ENCODE measurements around the gene ATP6V0B. TPM values are rescaled to one million over a fixed set of nuclear protein-coding genes. Genes with fewer than 3 reads are reported as not detected.

ATP6V0B gene
- total and polyA plus RNA-seq, 2 of the 13 experiments (the other 11 are each of a cell fraction or from before 2014, with no cell fraction given), result 157 to 161 TPM

- in situ Hi-C loops (cut with HindIII; ENCODE audit: extremely low pct_ligation_motif_present, low pct_unique_long_range_greater_than_20kb) (no loop called here), intact Hi-C loops (cut with micrococcal nuclease; ENCODE audit: unreplicated experiment) (no loop called here)
- no peak overlapping the region for H3K4me2 ChIP-seq (ENCODE audit: low read depth, low read length)
- no peak overlapping the region for H3K27ac ChIP-seq (ENCODE audit: extremely low read length, insufficient read depth, low read length)
- no peaks in the 10 kb centered on the region for H3K9me3 ChIP-seq (ENCODE audit: low read length)
- no peak overlapping the region for H2AFZ ChIP-seq (ENCODE audit: low read length)
- no peaks in the 10 kb centered on the region for H3K4me1 ChIP-seq (ENCODE audit: insufficient read depth, low read length)
- no TSS peak for BruUV-seq (replicated peaks)
- no peak overlapping the region for H3K4me3 ChIP-seq (replicated peaks in 1 of 3; ENCODE audit: insufficient read depth in 1 of 3, low read depth in 2 of 3, low read length in 3 of 3)
- H3K36me3 ChIP-seq (replicated peaks in 1 of 2; ENCODE audit: control insufficient read depth in 1 of 2, insufficient read depth in 2 of 2, low read length in 2 of 2), result peaks cover 7 to 25% of the 10 kb centered on the region in 2 experiments; a peak in 4 of 5 replicates
- H3K79me2 ChIP-seq (ENCODE audit: insufficient read depth, low read length), result no peaks in the 10 kb centered on the region
- H3K9ac ChIP-seq (ENCODE audit: insufficient read depth, low read depth, low read length), result no peak overlapping the region
- POLR2A ChIA-PET, result no interaction called here
- no peak for FAIRE-seq
- no peak for ATAC-seq
- no peak for DNase-seq (ENCODE audit: low spot score)
- CTCF ChIA-PET (ENCODE audit: low intra/inter-chr PET ratio, low total read pairs), result no interaction called here
- no peak for TF ChIP-seq FOXM1 (CRISPR knock-in tag; IDR thresholded peaks at IDR 0.05)
- no peak for TF ChIP-seq SALL2 (CRISPR knock-in tag; IDR thresholded peaks at IDR 0.05)
- TF ChIP-seq MLX (CRISPR knock-in tag; IDR thresholded peaks at IDR 0.05), result no peak
- no peak for TF ChIP-seq NONO (IDR thresholded peaks at IDR 0.05)
- no peak for TF ChIP-seq NONO (CRISPR knock-in tag; conservative IDR thresholded peaks at IDR 0.05)
- TF ChIP-seq, protein P1, sequence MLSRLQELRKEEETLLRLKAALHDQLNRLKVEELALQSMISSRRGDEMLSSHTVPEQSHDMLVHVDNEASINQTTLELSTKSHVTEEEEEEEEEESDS (CRISPR knock-in tag; IDR thresholded peaks at IDR 0.05; ENCODE audit: borderline replicate concordance), result no peak
- TF ChIP-seq XBP1 (CRISPR knock-in tag; IDR thresholded peaks at IDR 0.05), result no peak
- no peak for TF ChIP-seq ZNF703 (CRISPR knock-in tag; IDR thresholded peaks at IDR 0.05; ENCODE audit: borderline replicate concordance)
- no peaks in the 10 kb centered on the region for H3K27me3 ChIP-seq (ENCODE audit: control insufficient read depth in 1 of 2, insufficient read depth in 2 of 2, low read length in 2 of 2)
- 95% methylated on average over 5 of the region's 8 CpGs for WGBS (ENCODE audit: low lambda C conversion rate)
- H4K20me1 ChIP-seq (ENCODE audit: insufficient read depth, low read length), result no peaks in the 10 kb centered on the region
These were observed 14.0 kb upstream of the ATP6V0B start for GRCh38 chr1:43960798-43961197.

DNA sequence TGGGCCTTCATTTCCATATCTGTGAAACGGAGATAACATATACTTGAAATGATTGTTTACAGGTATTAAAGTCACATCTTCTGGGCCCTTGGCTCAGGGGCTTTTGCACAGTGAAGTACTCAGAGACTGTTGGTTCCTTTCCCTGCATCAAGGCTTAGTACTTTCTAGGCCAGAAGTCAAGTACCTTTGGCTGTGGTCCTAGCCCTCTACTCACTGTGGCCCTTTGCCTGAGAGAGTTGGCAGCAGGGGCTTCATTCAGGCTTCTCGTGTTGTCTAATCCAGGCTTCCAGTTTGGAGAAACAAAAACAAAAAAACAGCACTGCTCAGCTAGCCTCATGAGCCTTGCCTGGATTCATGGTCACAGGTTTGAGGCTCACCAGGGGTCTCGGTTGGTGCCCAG is 13.1 kb upstream of the ATP6V0B start:
- Histone ChIP-seq H3K4me1 (ENCODE audit: insufficient read depth, low read length) (no peaks in the 10 kb centered on the region), H3K9ac (ENCODE audit: insufficient read depth, low read depth, low read length) (no peak overlapping the region), H3K4me2 (ENCODE audit: low read depth, low read length) (no peak overlapping the region), H2AFZ (ENCODE audit: low read length) (no peak overlapping the region), H3K79me2 (ENCODE audit: insufficient read depth, low read length) (no peaks in the 10 kb centered on the region), H3K36me3 (replicated peaks in 1 of 2; ENCODE audit: control insufficient read depth in 1 of 2, insufficient read depth in 2 of 2, low read length in 2 of 2) (peaks cover 7 to 21% of the 10 kb centered on the region in 2 experiments; a peak in 4 of 5 replicates), H3K27ac (ENCODE audit: extremely low read length, insufficient read depth, low read length) (no peak overlapping the region), H4K20me1 (ENCODE audit: insufficient read depth, low read length) (no peaks in the 10 kb centered on the region), H3K27me3 (ENCODE audit: control insufficient read depth in 1 of 2, insufficient read depth in 2 of 2, low read length in 2 of 2) (no peaks in the 10 kb centered on the region), H3K9me3 (ENCODE audit: low read length) (no peaks in the 10 kb centered on the region), H3K4me3 (replicated peaks in 1 of 3; ENCODE audit: insufficient read depth in 1 of 3, low read depth in 2 of 3, low read length in 3 of 3) (no peak overlapping the region)
- FAIRE-seq (no peak), ATAC-seq (no peak), DNase-seq (ENCODE audit: low spot score) (no peak)
- ChIA-PET POLR2A (no interaction called here), CTCF (ENCODE audit: low intra/inter-chr PET ratio, low total read pairs) (no interaction called here)
- WGBS (ENCODE audit: low lambda C conversion rate), result 94% methylated on average over 3 of the region's 3 CpGs
- no TSS peak for BruUV-seq (replicated peaks)
- in situ Hi-C loops (cut with HindIII; ENCODE audit: extremely low pct_ligation_motif_present, low pct_unique_long_range_greater_than_20kb), result no loop called here
- intact Hi-C loops (cut with micrococcal nuclease; ENCODE audit: unreplicated experiment), result no loop called here
- no peak for TF ChIP-seq GMEB1 (CRISPR knock-in tag; IDR thresholded peaks at IDR 0.05; ENCODE audit: borderline replicate concordance)
- TF ChIP-seq ZNF543 (CRISPR knock-in tag; IDR thresholded peaks at IDR 0.05), result no peak
- TF ChIP-seq EZH2 (conservative IDR thresholded peaks at IDR 0.05; ENCODE audit: low read depth, low read length), result no peak
- TF ChIP-seq PTBP1 (IDR thresholded peaks at IDR 0.05; ENCODE audit: low read depth, low read length, poor library complexity, severe bottlenecking), result no peak
- no peak for TF ChIP-seq SNAPC2 (CRISPR knock-in tag; IDR thresholded peaks at IDR 0.05)
- TF ChIP-seq ZNF414 (CRISPR knock-in tag; IDR thresholded peaks at IDR 0.05), result no peak

Measured in HepG2 (cell line).